DMS79 treated with DMSO at 0.1 percent for 48 hours (cell line): Measurements from ENCODE around the gene ERFE.
"Not testable (repeated sequence)": the region's sequence is repeated elsewhere in the genome, so short reads cannot be mapped to it uniquely, and the experiment has no call there.

ENCODE experiments used
- DNase-seq: peaks from one replicate; lab custom pipeline; 2025; lab: John Stamatoyannopoulos, UW

Gene ERFE

GRCh38 chr2:238158509-238159070 lies at the start of gene ERFE:
Gene ERFE (plus strand): TSS chr2:238158970. CDS start chr2:238159008, 38 bp downstream.
- peak; percentile 23 for DNase-seq

GRCh38 chr2:238113611-238114010 lies 45.2 kb upstream of the ERFE start:
- no peak for DNase-seq

- DNase-seq = no peak
These were observed 44.4 kb upstream of the ERFE start for GRCh38 chr2:238114331-238114841.

GRCh38 chr2:238114851-238115660 lies 43.7 kb upstream of the ERFE start:
- no peak for DNase-seq

- not testable (repeated sequence) for DNase-seq
These were observed 43.1 kb upstream of the ERFE start for GRCh38 chr2:238115709-238116108.

- DNase-seq = no peak
These were observed 42.2 kb upstream of the ERFE start for GRCh38 chr2:238116298-238117198.

- DNase-seq = no peak
These were observed 41.3 kb upstream of the ERFE start for GRCh38 chr2:238117199-238118154.

GRCh38 chr2:238119756-238120462 lies 38.9 kb upstream of the ERFE start:
- DNase-seq = no peak

- no peak for DNase-seq
These were observed 38.1 kb upstream of the ERFE start for GRCh38 chr2:238120463-238121298.

GRCh38 chr2:238121511-238122286 lies 37.1 kb upstream of the ERFE start:
- no peak for DNase-seq

GRCh38 chr2:238122287-238123217 lies 36.2 kb upstream of the ERFE start:
- no peak for DNase-seq

- no peak for DNase-seq
These were observed 35.4 kb upstream of the ERFE start for GRCh38 chr2:238123218-238123971.

GRCh38 chr2:238123991-238124470 lies 34.7 kb upstream of the ERFE start:
- DNase-seq = no peak

- DNase-seq = no peak
These were observed 34.2 kb upstream of the ERFE start for GRCh38 chr2:238124488-238125126.

- DNase-seq = no peak
These were observed 33.5 kb upstream of the ERFE start for GRCh38 chr2:238125127-238125885.

- DNase-seq = no peak
These were observed 32.4 kb upstream of the ERFE start for GRCh38 chr2:238126338-238126737.
